ENCODE data around the gene NRGN.

DNA sequence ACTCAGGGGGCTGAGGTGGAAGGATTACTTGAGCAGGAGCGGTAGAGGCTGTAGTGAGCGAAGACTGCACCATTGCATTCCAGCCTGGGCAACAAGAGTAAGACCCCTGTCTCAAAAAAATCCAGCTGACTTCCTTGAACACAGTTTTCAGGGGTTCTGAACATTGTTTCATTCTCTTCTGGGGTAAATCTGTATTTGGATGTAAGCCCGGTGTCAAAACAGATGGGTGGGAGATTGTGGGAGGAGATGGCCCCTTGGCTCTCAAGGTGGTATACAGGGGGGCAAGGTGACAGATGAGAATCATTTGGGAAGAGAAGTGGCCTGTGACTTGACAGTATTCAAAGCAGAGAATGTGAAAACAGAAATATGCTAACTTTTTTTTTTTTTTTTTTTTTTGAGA is 17.6 kb downstream of the NRGN start:
- TF ChIP-seq, protein P1, sequence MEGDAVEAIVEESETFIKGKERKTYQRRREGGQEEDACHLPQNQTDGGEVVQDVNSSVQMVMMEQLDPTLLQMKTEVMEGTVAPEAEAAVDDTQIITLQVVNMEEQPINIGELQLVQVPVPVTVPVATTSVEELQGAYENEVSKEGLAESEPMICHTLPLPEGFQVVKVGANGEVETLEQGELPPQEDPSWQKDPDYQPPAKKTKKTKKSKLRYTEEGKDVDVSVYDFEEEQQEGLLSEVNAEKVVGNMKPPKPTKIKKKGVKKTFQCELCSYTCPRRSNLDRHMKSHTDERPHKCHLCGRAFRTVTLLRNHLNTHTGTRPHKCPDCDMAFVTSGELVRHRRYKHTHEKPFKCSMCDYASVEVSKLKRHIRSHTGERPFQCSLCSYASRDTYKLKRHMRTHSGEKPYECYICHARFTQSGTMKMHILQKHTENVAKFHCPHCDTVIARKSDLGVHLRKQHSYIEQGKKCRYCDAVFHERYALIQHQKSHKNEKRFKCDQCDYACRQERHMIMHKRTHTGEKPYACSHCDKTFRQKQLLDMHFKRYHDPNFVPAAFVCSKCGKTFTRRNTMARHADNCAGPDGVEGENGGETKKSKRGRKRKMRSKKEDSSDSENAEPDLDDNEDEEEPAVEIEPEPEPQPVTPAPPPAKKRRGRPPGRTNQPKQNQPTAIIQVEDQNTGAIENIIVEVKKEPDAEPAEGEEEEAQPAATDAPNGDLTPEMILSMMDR (conservative IDR thresholded peaks at IDR 0.05; ENCODE audit: low read depth, low read length) = no peak
- TF ChIP-seq EZH2phosphoT487 (IDR thresholded peaks at IDR 0.05; ENCODE audit: borderline replicate concordance, low read length) = no peak
- TF ChIP-seq EZH2 (IDR thresholded peaks at IDR 0.05; ENCODE audit: low read length, unreplicated experiment) = no peak

All from PC-3 (cell line).